RWPE2 (cell line): Measurements from ENCODE around the gene ERBB2.
"Not testable (repeated sequence)": the region's sequence is repeated elsewhere in the genome, so short reads cannot be mapped to it uniquely, and the experiment has no call there.

Experiments
- ATAC-seq: fragments of 200-7000 bp; cut with Tn5 transposase; 3 replicates; pipeline ENCODE4 v1.9.1; 2021; ENCODE audit warnings: low read depth
- DNase-seq: peaks from one replicate; pipeline ENCODE4 v3.0.0-alpha.2; 2020; ENCODE audit warnings: low spot score
- H3K27ac ChIP-seq: fragments of 450-650 bp; 2 replicates; pipeline ENCODE4 v1.5.1; 2017; ENCODE audit warnings: mild to moderate bottlenecking; ENCODE audit not compliant: poor library complexity, severe bottlenecking
- H3K27me3 ChIP-seq: fragments of 250-450 bp; sonication (Bioruptor Pico); 2 replicates; pipeline ENCODE4 v1.5.1; 2021; ENCODE audit warnings: mild to moderate bottlenecking, moderate library complexity; ENCODE audit not compliant: insufficient read depth, poor library complexity, severe bottlenecking
- H3K36me3 ChIP-seq: fragments of 250-450 bp; sonication (Bioruptor Pico); 2 replicates; pipeline ENCODE4 v1.5.1; 2020; ENCODE audit warnings: low read depth, mild to moderate bottlenecking, moderate library complexity
- H3K4me1 ChIP-seq: fragments of 250-450 bp; sonication (Bioruptor Pico); 2 replicates; pipeline ENCODE4 v1.5.1; 2021; ENCODE audit warnings: mild to moderate bottlenecking, moderate library complexity; ENCODE audit not compliant: insufficient read depth, poor library complexity, severe bottlenecking
- H3K4me3 ChIP-seq: fragments of 250-450 bp; sonication (Bioruptor Pico); 2 replicates; pipeline ENCODE4 v1.5.1; 2021; ENCODE audit warnings: mild to moderate bottlenecking, moderate library complexity; ENCODE audit not compliant: severe bottlenecking
- H3K9me3 ChIP-seq: fragments of 250-450 bp; sonication (Bioruptor Pico); 2 replicates; pipeline ENCODE4 v1.5.1; 2021; ENCODE audit warnings: mild to moderate bottlenecking, moderate library complexity; ENCODE audit not compliant: severe bottlenecking
- TF ChIP-seq, protein P1 (sequence below): fragments of 450-650 bp; IDR thresholded peaks from one replicate; pipeline ENCODE4 v1.5.1; 2017; ENCODE audit warnings: mild to moderate bottlenecking, moderate library complexity; ENCODE audit not compliant: poor library complexity, severe bottlenecking

The ERBB2 gene

DNA sequence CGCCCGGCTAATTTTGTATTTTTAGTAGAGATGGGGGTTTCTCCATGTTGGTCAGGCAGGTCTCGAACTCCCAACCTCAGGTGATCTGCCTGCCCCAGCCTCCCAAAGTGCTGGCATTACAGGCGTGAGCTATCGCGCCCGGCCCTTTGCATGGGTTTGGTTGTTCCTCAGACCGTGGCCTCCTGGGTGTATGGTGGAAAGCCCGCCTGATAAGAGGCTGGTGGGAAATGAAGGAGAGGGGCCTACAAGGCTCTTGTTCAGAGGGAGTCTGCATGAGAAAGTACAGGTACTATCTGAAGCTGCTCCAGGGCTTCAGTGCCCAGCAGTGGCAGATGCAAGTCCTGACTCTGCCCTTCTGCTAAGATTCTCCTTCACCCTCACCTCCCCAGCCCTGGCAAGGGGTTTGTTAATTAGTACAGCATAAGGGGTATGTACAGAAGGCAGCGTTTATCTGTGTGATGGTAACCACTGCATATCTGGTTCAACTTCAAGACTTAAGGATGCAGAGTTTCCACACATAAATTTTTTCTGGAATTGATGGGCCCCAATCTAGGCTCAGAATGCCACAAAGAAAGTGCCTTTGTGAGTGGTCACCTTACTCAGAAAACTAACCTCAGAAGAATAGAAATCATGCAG is 62.1 kb downstream of the ERBB2 start:
- peaks cover 7% of the 10 kb centered on the region for H3K27me3 ChIP-seq
- no peaks in the 10 kb centered on the region for H3K36me3 ChIP-seq
- no peak for DNase-seq
- H3K9me3 ChIP-seq: no peaks in the 10 kb centered on the region
- ATAC-seq: no peak
- TF ChIP-seq, protein P1, sequence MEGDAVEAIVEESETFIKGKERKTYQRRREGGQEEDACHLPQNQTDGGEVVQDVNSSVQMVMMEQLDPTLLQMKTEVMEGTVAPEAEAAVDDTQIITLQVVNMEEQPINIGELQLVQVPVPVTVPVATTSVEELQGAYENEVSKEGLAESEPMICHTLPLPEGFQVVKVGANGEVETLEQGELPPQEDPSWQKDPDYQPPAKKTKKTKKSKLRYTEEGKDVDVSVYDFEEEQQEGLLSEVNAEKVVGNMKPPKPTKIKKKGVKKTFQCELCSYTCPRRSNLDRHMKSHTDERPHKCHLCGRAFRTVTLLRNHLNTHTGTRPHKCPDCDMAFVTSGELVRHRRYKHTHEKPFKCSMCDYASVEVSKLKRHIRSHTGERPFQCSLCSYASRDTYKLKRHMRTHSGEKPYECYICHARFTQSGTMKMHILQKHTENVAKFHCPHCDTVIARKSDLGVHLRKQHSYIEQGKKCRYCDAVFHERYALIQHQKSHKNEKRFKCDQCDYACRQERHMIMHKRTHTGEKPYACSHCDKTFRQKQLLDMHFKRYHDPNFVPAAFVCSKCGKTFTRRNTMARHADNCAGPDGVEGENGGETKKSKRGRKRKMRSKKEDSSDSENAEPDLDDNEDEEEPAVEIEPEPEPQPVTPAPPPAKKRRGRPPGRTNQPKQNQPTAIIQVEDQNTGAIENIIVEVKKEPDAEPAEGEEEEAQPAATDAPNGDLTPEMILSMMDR: no peak
- H3K4me3 ChIP-seq: no peak overlapping the region
- no peak overlapping the region for H3K27ac ChIP-seq
- H3K4me1 ChIP-seq: no peaks in the 10 kb centered on the region

DNA sequence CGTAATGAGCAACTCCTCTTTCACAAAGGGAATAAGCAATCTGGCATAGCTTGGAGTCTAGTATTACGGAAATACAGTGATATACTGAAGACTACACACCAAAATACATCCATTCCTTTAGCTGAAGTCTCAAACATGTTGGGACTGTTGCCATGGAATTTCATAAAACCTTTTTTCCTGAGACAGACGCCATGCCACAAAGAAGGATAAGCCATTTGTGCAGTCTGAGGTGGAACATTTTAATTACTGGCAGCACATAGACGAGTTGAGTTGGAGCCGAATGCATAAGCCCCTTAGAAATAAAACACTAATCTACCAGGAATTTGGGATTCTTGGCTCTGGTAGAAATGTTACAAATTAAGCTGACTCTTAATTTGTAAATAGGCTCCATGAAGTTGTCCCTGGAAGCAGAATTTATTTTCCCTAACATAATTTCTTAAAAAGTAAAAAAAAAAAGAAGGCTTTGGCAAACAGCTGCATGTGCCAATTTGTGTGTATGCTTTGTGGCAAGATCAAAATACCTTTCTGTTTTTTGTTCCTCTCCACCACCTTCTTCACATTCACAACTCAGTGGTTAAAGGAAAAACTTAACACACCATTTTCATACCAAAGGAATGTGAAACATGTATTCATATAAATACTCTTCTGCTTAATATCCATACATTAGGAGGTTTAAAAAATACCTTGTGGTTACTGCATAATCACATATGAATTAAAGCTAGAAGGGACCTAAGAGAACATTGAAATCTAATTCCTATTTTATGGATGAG is 63.4 kb downstream of the ERBB2 start:
- H3K9me3 ChIP-seq: no peaks in the 10 kb centered on the region
- H3K27me3 ChIP-seq: peaks cover 9% of the 10 kb centered on the region
- ATAC-seq (0 out of 3 replicates have a peak, but pooled peaks have one; percentile 29), DNase-seq (no peak)
- H3K4me1 ChIP-seq: no peaks in the 10 kb centered on the region
- H3K36me3 ChIP-seq: no peaks in the 10 kb centered on the region
- no peak overlapping the region for H3K4me3 ChIP-seq
- TF ChIP-seq, protein P1: no peak
- no peak overlapping the region for H3K27ac ChIP-seq

DNA sequence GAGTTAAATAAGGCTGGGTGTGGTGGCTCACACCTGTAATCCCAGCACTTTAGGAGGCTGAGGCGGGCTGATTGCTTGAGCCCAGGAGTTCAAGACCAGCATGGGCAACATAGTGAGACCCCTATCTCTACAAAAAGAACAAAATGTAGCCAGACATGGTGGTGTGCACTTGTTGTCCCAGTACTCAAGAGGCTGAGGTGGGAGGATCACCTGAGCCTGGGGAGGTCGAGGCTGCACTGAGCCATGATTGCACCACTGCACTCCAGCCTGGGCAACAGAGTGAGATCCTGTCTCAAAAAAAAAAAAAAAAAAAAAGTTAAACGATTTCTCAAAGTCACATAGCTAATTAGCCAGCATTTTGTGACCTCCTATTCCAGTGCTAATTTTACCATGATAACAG is 64.3 kb downstream of the ERBB2 start:
- H3K27me3 ChIP-seq: peaks cover 11% of the 10 kb centered on the region
- H3K36me3 ChIP-seq, ATAC-seq, H3K27ac ChIP-seq, H3K4me1 ChIP-seq, H3K4me3 ChIP-seq, DNase-seq, H3K9me3 ChIP-seq: not testable (repeated sequence)

DNA sequence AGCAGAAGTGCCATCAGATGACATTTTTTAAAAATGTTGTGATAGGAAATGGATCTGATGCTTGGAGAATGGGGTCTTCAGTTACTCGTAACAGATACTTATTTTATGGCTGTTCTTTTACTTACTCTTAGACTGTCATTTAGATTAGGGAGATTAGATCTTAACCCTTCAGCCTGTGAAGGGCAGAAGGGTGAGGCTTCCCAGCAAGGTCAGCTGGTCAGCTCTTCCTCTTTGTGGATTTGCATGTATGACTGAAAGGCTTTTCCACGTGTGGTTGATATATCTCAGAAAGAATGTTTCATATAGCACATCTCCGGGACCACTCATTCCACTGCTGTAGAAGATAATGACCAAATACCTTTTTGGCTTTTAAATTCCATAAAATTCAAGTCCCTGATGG is 65.3 kb downstream of the ERBB2 start:
- Histone ChIP-seq H3K4me1 (peaks cover 5% of the 10 kb centered on the region), H3K27ac (no peak overlapping the region), H3K4me3 (no peak overlapping the region), H3K36me3 (no peaks in the 10 kb centered on the region), H3K27me3 (peaks cover 11% of the 10 kb centered on the region), H3K9me3 (no peaks in the 10 kb centered on the region)
- TF ChIP-seq, protein P1: no peak
- DNase-seq (no peak), ATAC-seq (no peak)

DNA sequence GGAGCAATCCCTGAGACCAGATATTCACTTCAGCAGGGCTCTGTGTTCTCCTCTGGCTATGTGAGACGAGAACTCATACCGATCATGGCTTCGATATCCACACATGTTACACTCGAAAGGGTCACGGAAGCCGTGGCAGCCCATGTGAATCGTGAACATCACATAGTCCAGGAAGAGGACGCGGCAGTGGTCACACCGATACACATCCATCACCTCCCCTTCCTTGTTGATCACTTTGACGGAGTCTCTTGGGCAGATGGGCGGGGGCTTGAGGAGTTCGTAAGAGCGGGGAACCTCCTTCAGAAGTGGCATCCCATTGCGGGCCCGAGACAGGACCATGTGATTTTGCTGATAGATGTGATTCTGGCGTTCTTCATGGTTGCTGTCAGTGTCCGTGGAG is 65.9 kb downstream of the ERBB2 start:
- H3K9me3 ChIP-seq: no peaks in the 10 kb centered on the region
- DNase-seq: no peak
- peaks cover 9% of the 10 kb centered on the region for H3K4me1 ChIP-seq
- no peak overlapping the region for H3K27ac ChIP-seq
- no peaks in the 10 kb centered on the region for H3K36me3 ChIP-seq
- TF ChIP-seq, protein P1: no peak
- peaks cover 11% of the 10 kb centered on the region for H3K27me3 ChIP-seq
- ATAC-seq: no peak
- no peak overlapping the region for H3K4me3 ChIP-seq
